Right lobe of liver (tissue), 4 donors: ENCODE data around the gene CAMTA1.

Source experiments
- POLR2A ChIP-seq: fragments of 450-650 bp; IDR thresholded peaks from one replicate; pipeline ENCODE4 v1.6.1; 2017; ENCODE audit warnings: antibody characterized with exemption, mild to moderate bottlenecking
- TF ChIP-seq, protein P1 (sequence below), 4 donors: fragments of 200-600 bp in 3 of 4; fragments of 450-650 bp in 1 of 4; IDR thresholded peaks; one replicate each; pipeline versions ENCODE4 v1.5.1 to v1.8.0; 2016 to 2022; ENCODE audit warnings: antibody characterized with exemption in 4 of 4, mild to moderate bottlenecking in 2 of 4
- donor health status: DM: no; HTN: no; CAD: no.
- donor health status: DM: no; HTN: no; CAD: no.
- donor health status: DM: no; HTN: yes; CAD: no.

DNA sequence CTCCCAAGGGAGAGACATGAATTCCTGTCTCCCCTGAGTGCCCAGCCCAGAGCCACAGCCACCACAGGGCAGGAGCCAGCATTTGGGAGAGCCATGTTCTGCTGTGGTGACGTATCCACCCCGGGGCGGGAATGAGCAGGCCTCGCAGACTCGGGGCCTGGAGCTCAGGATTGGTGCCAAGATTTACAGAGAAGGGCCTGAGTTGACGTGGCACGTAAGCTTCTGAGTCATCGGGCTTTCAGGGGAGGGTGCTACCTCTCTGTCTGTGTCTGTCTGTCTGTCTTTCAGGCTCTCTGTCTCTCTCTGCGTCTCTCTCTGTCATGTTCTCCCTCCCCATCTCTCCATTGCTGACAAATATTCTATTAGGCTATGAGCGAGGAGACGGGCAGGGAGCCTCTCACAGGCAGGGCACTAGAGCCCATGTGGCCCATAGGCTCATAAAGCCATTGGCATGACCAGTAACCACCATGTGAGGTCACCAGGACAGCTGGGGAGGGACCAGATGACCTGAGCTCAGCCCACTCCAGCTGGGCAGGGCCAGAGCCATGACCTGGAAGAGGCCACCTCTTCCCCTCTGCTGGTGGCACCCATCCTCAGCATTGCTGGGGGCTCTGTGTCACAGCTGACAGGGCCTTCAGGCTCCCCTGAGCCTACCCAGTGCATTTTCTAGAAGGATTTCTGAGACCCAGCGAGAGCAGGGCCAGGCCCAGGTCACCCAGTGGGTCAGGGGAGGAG, 685.8 kb downstream of the CAMTA1 start:
- TF ChIP-seq POLR2A = no peak
- TF ChIP-seq, protein P1, sequence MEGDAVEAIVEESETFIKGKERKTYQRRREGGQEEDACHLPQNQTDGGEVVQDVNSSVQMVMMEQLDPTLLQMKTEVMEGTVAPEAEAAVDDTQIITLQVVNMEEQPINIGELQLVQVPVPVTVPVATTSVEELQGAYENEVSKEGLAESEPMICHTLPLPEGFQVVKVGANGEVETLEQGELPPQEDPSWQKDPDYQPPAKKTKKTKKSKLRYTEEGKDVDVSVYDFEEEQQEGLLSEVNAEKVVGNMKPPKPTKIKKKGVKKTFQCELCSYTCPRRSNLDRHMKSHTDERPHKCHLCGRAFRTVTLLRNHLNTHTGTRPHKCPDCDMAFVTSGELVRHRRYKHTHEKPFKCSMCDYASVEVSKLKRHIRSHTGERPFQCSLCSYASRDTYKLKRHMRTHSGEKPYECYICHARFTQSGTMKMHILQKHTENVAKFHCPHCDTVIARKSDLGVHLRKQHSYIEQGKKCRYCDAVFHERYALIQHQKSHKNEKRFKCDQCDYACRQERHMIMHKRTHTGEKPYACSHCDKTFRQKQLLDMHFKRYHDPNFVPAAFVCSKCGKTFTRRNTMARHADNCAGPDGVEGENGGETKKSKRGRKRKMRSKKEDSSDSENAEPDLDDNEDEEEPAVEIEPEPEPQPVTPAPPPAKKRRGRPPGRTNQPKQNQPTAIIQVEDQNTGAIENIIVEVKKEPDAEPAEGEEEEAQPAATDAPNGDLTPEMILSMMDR (IDR thresholded peaks at IDR 0.05) = no peak
